Fibroblast of skin of right biceps (primary cell): ENCODE results near the gene EXOC3L2.
A peak's percentile ranks its signal among the peaks of the same experiment; 100 is the strongest.

ENCODE experiments used
- DNase-seq: peaks from one replicate; pipeline ENCODE4 v3.0.0-alpha.2; 2013

The EXOC3L2 gene

DNA sequence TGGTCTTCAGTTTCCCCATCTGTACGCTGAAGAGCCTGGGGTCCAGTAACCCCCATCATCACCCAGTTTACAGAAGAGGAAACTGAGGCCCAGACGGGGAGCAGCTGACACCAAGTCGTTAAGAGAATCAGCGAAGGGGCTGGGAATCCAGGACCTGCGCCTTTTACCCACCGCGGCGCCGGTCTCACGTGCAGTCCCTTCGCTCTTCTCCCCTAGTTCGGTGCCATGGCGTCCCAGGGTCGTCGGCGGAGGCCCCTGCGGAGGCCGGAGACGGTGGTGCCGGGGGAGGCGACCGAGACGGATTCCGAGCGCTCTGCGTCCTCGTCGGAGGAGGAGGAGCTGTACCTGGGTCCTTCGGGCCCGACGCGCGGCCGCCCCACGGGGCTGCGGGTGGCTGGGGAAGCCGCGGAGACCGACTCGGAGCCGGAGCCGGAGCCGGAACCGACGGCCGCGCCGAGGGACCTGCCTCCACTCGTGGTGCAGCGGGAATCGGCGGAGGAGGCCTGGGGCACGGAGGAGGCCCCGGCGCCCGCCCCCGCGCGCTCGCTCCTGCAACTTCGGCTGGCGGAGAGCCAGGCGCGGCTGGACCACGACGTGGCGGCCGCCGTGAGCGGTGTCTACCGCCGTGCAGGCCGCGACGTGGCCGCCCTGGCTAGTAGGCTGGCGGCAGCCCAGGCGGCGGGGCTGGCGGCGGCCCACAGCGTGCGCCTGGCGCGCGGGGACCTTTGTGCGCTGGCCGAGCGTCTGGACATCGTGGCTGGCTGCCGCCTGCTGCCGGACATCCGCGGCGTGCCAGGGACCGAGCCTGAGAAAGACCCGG is 65.9 kb downstream of the EXOC3L2 start:
- peak; percentile 38 for DNase-seq

GRCh38 chr19:45178262-45179071 is 66.7 kb downstream of the EXOC3L2 start, which contains the start of gene BLOC1S3:
BLOC1S3 (plus strand) TSS chr19:45178784; CDS start chr19:45179297, 513 bp downstream.
- peak; percentile 100 for DNase-seq

- DNase-seq = peak; percentile 63
Measured at GRCh38 chr19:45177817-45178261, 67.4 kb downstream of the EXOC3L2 start, which contains the start of gene TRAPPC6A. TRAPPC6A (minus strand) TSS chr19:45178237; CDS start chr19:45178218, 19 bp downstream.

DNA sequence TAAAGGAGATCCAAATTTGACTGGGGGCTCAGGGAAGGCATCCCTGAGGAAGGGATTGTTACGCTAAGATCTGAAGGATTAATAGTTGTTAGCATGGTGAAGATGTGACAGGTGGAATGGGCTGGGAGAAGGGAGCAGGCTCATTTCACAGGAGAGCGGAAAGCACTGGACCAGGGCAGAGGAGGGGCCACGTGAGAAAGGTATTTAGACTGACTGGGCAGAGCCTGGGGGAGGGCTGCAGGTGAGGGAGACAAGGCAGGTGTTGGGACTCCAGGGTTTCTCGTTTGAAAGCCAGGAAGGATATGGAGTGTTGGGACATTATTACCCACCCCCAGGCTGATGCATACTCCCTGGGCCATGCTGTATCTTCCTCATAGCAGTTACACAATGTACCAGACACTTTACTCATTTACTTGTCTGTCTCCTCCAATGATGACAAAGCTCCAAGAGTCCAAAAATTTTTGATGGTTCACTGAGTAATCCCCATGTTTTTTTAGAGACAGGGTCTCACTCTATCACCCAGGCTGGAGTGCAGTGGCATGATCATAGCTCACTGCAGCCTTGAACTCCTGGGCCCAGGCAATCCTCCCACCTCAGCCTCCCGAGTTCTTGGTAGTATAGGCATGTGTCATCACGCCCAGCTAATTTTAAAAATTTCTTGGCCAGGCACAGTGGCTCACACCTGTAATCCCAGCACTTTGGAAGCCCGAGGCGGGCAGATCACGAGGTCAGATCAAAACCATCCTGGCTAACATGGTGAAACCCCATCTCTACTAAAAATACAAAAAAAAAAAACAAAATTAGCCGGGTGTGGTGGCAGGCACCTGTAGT is 69.5 kb downstream of the EXOC3L2 start:
- DNase-seq = no peak

GRCh38 chr19:45173816-45174215 is 71.4 kb downstream of the EXOC3L2 start:
- peak; percentile 60 for DNase-seq

- DNase-seq = no peak
Measured at GRCh38 chr19:45172611-45173208, 72.5 kb downstream of the EXOC3L2 start.

DNA sequence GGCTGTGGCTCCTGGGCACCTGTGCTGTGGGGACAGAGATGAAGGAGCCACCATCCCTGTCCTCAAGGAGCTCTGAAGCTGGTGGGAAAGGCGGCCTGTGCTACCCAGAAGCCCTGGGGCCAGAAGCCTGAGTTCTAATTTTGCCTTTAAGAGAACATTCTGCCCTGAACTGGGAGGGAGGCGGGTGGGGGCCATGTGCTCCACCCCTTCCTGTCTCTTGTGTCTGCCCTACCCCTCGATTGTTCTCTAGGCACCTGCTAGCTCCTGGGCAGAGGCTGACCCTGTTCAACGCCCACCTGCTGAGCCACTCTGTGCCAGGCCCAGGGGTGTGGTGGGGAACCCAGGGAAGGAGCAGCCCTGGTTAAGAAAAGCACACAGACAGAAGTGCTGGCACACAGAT is 73.0 kb downstream of the EXOC3L2 start:
- no peak for DNase-seq

DNA sequence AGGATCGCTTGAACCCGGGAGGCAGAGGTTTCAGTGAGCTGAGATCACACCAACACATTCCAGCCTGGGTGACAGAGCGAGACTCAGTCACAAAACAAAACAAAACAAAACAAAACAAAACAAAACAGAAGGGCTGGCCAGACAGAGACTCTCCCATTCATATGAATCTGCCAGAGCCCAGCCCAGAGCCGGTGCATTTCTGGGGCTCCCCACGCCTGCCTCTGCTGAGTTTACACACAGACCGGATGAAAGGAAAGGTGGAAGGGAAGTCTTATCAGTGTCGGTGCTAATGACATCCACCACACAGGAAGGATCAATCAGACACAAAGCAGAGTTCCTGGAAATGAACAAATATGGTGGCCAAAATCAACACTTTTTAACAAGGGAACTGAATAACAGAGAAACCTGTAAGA is 74.0 kb downstream of the EXOC3L2 start:
- no peak for DNase-seq

DNA sequence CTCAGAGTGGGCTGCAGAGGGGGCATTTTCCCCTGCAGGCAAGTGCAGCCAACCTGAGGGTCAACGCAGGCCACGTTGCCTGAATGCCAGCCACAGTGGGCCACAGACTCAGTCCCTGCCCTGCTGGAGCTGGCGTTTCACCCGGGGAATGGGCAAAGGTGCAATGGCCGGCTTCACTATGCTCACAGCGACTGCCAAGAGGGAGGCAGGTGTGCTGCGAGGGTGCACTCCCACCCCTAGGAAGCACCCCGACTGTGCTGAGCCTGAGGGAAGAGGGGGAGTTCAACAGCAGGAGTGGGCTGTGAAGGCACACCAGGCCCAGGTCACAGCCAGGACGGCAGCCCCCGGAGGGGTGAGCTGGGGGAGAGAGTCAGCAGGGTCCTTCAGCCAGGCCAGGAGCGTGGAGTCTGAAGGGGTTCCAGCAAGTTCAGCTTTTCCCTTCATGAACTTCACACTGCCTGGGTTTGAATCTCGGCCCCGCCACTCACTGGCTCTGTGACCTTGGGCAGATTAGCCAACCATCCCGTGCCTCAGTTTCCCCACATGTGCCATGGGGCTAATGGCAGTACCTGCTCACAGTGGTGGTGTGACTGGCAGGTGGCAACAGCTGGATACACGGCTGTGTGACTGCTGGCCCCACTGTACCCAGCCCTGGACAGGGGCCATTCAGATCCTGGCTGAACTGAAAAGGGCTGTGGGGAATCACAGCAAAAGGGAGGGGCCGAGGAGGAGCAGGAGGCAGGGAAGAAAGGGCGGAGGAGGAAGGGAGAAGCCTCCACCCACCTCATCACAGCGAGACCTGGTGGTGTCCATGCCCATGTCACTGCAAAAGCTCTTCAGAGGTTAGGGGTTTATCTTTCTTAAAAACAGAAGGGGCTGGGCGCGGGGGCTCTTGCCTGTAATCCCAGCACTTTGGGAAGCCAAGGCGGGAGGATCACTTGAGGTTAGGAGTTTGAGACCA is 74.8 kb downstream of the EXOC3L2 start:
- DNase-seq = no peak

GRCh38 chr19:45169602-45170001 is 75.6 kb downstream of the EXOC3L2 start:
- DNase-seq = no peak

- no peak for DNase-seq
Measured at GRCh38 chr19:45168767-45169351, 76.3 kb downstream of the EXOC3L2 start.

DNA sequence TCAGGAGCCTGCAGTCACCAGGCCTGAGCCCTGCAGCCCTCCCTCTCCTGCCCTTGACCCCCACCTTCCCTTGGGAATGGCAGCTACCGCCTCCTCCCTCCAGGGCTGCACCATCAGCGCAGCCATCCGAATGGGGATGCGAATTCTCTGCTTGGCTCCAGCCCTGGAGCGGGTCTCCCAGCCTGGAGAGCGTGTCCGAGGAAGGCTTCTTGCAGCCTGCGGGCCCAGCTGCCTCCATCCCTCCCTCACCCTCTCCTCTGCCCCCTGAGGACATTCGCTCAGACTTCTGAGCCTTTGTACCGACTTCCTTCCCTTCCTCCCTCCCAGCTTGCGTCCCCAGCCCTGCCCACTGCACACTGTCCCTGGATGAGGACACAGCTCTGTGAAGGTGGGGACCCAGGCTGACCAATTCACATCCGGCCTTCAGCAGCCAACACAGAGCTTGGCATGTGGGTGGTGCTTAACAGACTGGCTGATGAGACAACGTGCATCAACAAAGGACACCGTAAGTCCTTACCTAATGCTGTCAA is 78.4 kb downstream of the EXOC3L2 start:
- DNase-seq = no peak

- peak; percentile 44 for DNase-seq
Measured at GRCh38 chr19:45164577-45165335, 80.5 kb downstream of the EXOC3L2 start.

GRCh38 chr19:45163751-45164460 is 81.3 kb downstream of the EXOC3L2 start:
- no peak for DNase-seq

DNA sequence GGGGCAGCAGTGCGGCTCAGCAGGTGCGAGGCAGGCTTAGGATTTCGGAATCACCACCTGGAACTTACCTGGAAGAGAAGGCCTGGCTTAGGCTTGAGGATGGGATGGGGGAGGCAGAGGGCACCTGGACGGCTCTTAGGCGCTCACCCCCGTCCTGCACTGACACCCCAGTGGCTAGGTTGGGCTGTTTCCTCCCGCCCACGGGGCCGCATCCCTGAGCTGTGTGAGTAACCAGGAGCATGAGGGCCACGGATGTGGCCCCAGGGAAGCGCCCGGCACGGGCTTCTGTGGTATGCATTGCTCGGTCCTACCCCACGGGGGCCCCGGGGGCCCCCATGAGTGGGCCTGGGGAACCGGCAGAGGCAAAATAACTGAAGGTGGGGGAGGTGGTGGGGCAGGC is 82.1 kb downstream of the EXOC3L2 start:
- no peak for DNase-seq

GRCh38 chr19:45162608-45163143 is 82.5 kb downstream of the EXOC3L2 start:
- DNase-seq = no peak
